HG03095 (cell line): ENCODE measurements around the gene ANKRD2.
"Not testable (repeated sequence)": the region's sequence is repeated elsewhere in the genome, so short reads cannot be mapped to it uniquely, and the experiment has no call there.

Experiments used
- ATAC-seq: cut with Tn5 transposase; IDR thresholded peaks from one replicate; pipeline ENCODE4 v1.9.1; 2021; ENCODE audit warnings: moderate library complexity; ENCODE audit not compliant: unreplicated experiment

ANKRD2 gene

GRCh38 chr10:97546456-97547270 lies 25.9 kb upstream of the ANKRD2 start:
- ATAC-seq: no peak

DNA sequence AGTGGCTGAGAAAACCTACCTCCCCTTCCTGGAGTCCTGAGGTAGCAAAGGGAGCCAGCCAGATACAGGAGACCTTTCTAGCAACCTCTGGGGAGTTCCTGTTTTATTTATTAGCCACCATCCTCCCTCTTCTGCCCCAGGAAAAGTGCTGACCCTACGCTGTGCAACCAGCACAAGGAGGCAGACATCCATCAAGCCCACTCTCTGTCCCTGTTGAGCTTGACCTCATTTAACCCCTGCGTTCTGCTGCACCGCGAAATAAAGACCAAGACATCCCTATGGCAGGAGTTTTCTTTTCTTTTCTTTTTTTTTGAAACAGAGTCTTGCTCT lies 25.3 kb upstream of the ANKRD2 start:
- no peak for ATAC-seq

GRCh38 chr10:97547962-97548361 lies 24.6 kb upstream of the ANKRD2 start:
- ATAC-seq: no peak

GRCh38 chr10:97548828-97549455 lies 23.6 kb upstream of the ANKRD2 start:
- ATAC-seq: no peak

GRCh38 chr10:97549587-97550322 lies 22.8 kb upstream of the ANKRD2 start:
- no peak for ATAC-seq

GRCh38 chr10:97550336-97551149 lies 22.0 kb upstream of the ANKRD2 start:
- ATAC-seq: no peak

DNA sequence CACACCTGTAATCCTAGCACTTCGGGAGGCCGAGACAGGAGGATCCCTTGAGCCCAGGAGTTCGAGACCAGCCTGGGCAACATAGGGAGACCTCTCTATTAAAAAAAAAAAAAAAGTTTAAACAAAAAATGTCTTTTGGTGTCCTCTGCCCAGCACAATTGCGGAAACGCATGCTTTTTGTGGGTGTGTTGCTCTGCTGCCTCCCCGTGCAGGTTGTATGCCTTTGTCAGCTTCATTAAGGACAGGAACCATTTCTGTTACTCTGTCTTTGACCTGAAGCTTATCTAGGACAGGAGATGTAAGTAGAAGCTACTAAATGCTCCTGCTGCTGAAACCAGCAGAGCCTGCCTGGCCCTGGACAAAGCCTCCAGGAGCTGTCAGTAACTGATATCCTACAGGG lies 21.3 kb upstream of the ANKRD2 start:
- ATAC-seq: no peak

DNA sequence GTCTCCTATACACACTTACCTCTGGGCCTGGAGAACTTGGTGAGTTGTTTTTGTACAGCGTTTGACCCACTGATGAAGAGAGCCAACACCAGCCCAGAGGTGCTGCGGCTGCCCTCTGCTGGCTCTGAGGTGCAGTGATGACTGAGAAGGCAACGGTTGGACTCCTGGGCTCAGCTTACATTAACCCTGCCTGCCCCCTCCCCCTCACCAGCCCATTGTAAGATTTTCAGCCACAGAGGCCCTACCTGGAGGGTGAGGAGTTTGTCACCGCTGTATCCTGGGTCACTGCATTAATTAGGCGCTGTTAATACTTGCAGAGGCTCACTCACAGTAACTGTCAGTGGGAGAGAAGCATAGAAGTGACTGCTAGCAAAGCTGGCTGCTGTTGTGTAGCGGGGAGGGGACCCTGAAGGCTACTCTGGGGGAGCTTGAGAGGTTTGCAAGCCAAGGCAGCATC lies 19.0 kb upstream of the ANKRD2 start:
- ATAC-seq: no peak

GRCh38 chr10:97554336-97554735 lies 18.2 kb upstream of the ANKRD2 start:
- ATAC-seq: not testable (repeated sequence)

DNA sequence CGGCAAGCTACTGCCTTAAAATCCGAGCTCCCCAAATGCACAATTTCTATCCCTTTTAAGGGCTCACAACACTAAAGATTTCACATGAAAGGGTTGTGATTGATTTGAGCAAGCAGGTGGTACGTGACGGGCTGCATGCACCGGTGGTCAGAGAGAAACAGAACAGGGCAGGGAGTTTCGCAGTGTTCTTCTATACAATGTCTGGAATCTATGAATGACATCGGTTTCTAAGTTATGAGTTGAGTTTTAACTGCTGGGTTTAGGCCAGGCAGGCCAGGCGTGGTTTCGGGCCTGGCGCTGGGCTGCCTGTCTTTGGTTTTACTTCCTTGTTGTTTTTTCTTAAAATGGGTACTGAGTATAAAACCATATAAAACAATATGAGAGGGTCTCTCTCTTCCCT lies 17.0 kb upstream of the ANKRD2 start:
- not testable (repeated sequence) for ATAC-seq

GRCh38 chr10:97560731-97561381 lies 11.7 kb upstream of the ANKRD2 start:
- ATAC-seq: not testable (repeated sequence)

DNA sequence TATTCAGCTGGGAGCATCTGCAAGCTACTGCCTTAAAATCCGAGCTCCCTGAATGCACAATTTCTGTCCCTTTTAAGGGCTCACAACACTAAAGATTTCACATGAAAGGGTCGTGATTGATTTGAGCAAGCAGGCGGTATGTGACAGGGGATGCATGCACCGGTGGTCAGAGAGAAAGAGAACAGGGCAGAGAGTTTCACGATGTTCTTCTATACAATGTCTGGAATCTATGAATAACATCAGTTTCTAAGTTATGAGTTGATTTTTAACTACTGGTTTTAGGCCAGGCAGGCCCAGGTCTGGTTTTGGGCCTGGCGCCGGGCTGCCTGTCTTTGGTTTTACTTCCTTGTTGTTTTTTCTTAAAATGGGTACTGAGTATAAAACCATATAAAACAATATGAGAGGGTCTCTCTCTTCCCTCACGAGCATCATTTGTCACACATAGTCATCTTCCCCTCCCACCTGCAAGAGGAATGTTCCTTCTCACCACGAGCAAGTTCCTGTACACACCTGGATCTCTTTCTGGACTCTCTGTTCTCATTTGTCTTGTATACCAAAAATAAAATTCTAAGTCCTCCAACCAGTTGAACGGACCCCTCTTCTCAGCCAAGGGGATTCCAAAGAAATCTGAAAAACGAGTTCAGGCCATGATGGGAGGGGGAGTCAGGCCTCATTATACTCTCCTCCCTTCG lies 11.0 kb upstream of the ANKRD2 start:
- not testable (repeated sequence) for ATAC-seq

- not testable (repeated sequence) for ATAC-seq
Measured at GRCh38 chr10:97562329-97562728, 10.2 kb upstream of the ANKRD2 start.

GRCh38 chr10:97563337-97563736 lies 9.2 kb upstream of the ANKRD2 start:
- ATAC-seq: no peak

DNA sequence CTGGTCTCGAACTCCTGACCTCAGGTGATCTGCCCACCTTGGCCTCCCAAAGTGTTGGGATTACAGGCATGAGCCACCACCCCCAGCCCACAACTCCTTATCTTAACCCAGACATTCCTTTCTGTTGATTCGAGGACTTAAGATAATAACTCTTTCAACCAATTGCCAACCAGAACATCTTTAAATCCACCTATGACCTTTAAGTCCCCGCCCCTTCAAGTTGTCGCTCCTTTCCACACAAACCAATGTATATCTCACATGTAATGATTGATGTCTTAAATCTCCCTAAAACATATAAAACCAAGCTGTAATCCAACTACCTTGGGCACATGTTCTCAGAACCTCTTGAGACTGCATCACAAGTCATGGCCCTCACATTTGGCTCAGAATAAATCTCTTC lies 7.8 kb upstream of the ANKRD2 start:
- ATAC-seq: no peak

GRCh38 chr10:97566336-97566996 lies 6.1 kb upstream of the ANKRD2 start:
- ATAC-seq: no peak

DNA sequence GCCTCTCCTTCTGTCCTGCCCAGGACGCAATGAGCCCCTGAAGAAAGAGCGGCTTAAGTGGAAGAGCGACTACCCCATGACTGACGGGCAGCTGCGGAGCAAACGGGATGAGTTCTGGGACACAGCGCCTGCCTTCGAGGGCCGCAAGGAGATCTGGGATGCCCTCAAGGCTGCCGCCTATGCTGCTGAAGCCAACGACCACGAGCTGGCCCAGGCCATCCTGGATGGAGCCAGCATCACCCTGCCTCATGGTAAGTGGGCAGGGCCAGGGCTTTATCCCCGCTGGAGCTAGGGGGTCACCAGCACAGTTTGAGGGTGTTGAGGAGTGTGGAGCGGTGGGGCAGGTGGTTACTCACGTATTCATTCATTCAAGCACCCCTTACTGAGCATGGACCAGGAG lies 4.7 kb upstream of the ANKRD2 start:
- no peak for ATAC-seq

DNA sequence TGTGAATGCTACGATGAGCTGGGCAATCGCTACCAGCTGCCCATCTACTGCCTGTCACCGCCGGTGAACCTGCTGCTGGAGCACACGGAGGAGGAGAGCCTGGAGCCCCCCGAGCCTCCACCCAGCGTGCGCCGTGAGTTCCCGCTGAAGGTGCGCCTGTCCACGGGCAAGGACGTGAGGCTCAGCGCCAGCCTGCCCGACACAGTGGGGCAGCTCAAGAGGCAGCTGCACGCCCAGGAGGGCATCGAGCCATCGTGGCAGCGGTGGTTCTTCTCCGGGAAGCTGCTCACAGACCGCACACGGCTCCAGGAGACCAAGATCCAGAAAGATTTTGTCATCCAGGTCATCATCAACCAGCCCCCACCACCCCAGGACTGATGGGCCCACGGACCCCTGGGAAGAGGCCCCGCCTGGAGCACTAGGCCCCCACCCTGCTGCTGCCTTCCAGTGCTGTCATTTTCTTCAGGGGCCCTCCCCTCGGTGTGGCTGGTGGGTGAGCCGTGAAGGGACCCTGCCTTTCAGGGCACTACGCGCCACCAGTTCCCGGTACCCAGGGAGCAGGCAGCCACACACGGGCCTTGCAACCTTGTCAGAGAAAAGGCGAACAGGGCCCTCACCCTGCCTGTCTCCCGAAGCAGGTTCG lies 2.3 kb upstream of the ANKRD2 start:
- ATAC-seq: no peak
